Upper lobe of left lung (tissue), 4 donors: Measurements from ENCODE around the gene WDR49.

ENCODE experiments used
- CTCF ChIP-seq, 6 experiments: fragments of 450-650 bp in 4 of 6; fragments of 200-600 bp in 2 of 6; sonication (generic) in 2 of 6; IDR thresholded peaks; one replicate each; pipeline ENCODE4 v1.5.1; 2016 to 2019; ENCODE audit warnings: antibody characterized with exemption in 6 of 6
- POLR2A ChIP-seq, 4 donors: fragments of 450-650 bp; IDR thresholded peaks; one replicate each; pipeline ENCODE4 v1.5.1; 2016 to 2017; ENCODE audit warnings: antibody characterized with exemption in 4 of 4, mild to moderate bottlenecking in 2 of 4

GRCh38 chr3:167606836-167607235 lies 46.9 kb downstream of the WDR49 start:
- TF ChIP-seq POLR2A (IDR thresholded peaks at IDR 0.05) (no peak), CTCF (IDR thresholded peaks at IDR 0.05) (no peak)
